Peyer's patch (tissue), 4 donors: ENCODE measurements around the gene FAM72D.
"Not testable (repeated sequence)": the region's sequence is repeated elsewhere in the genome, so short reads cannot be mapped to it uniquely, and the experiment has no call there.

Experiments used
- POLR2A ChIP-seq, 2 donors: fragments of 450-650 bp; IDR thresholded peaks; one replicate each; pipeline ENCODE4 v1.5.1; 2017; ENCODE audit warnings: antibody characterized with exemption in 2 of 2, mild to moderate bottlenecking in 2 of 2, moderate library complexity in 2 of 2
- TF ChIP-seq, protein P1 (sequence below), 6 experiments: fragments of 450-650 bp in 4 of 6; fragments of 200-600 bp in 2 of 6; sonication (generic) in 1 of 6; IDR thresholded peaks; one replicate each; pipeline ENCODE4 v1.5.1; 2017 to 2019; ENCODE audit warnings: antibody characterized with exemption in 6 of 6, mild to moderate bottlenecking in 3 of 6, moderate library complexity in 1 of 6

DNA sequence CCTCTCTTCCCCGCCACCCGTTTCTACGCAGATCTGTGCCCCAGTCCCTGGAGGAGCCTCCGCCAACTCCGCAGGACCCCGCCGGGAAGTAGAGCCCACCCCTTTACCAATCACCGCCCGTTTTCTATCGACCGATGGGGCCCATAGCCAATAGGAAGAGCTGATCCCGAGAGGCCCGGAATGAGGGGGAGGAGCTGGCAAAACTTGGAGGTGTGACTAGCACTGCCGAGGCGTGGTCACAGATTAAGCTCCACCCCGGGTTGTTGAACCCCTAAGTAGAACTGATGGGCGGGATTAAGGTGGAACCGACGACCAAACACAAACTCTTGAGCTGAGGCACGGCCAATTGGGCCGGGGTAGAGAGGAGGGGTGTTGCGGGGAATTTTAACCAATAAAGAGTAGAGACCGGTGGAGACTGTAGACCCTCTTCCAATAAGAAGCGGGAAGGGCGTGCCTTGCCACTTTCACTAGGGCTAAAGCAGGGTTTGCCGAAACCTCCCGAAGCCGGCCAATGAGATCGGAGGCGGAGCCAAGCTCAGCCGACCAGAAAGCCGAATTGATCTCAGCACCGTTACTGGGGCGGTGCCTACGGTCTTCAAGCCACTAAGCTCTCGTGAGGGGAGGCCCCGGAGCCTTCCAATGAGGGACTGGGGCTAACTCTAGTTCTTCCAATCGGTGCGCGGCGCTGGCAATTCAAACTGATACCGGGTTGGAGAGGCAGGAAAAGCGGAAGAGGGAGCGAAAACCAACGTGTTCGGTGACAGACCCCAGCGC, at the start of gene FAM72D, which contains the start of gene SRGAP2B:
- TF ChIP-seq, protein P1, sequence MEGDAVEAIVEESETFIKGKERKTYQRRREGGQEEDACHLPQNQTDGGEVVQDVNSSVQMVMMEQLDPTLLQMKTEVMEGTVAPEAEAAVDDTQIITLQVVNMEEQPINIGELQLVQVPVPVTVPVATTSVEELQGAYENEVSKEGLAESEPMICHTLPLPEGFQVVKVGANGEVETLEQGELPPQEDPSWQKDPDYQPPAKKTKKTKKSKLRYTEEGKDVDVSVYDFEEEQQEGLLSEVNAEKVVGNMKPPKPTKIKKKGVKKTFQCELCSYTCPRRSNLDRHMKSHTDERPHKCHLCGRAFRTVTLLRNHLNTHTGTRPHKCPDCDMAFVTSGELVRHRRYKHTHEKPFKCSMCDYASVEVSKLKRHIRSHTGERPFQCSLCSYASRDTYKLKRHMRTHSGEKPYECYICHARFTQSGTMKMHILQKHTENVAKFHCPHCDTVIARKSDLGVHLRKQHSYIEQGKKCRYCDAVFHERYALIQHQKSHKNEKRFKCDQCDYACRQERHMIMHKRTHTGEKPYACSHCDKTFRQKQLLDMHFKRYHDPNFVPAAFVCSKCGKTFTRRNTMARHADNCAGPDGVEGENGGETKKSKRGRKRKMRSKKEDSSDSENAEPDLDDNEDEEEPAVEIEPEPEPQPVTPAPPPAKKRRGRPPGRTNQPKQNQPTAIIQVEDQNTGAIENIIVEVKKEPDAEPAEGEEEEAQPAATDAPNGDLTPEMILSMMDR (IDR thresholded peaks at IDR 0.05): not testable (repeated sequence)
- TF ChIP-seq POLR2A (IDR thresholded peaks at IDR 0.05): not testable (repeated sequence)
